Hepatocyte (in vitro differentiated cells): ENCODE measurements around the gene LPP. TPM values are rescaled to one million over a fixed set of nuclear protein-coding genes. Genes with fewer than 3 reads are reported as not detected.

Experiments used
- DNase-seq: peaks from one replicate; pipeline ENCODE4 v3.0.0-alpha.2; 2016; ENCODE audit warnings: low spot score
- H2AFZ ChIP-seq: fragments of 200-600 bp; sonication (generic); 2 replicates; pipeline ENCODE4 v1.6.0; 2016; ENCODE audit warnings: antibody characterized with exemption, mild to moderate bottlenecking
- H3K27ac ChIP-seq: fragments of 200-600 bp; sonication (generic); 2 replicates; pipeline ENCODE4 v1.5.1; 2016; ENCODE audit warnings: mild to moderate bottlenecking
- H3K27me3 ChIP-seq: fragments of 200-600 bp; sonication (generic); 2 replicates; pipeline ENCODE4 v1.6.1; 2016
- H3K36me3 ChIP-seq: fragments of 200-600 bp; sonication (generic); replicated peaks from 2 replicates; pipeline ENCODE4 v1.5.1; 2016; ENCODE audit warnings: low read depth; ENCODE audit not compliant: insufficient read depth
- H3K4me1 ChIP-seq: fragments of 200-600 bp; sonication (generic); 2 replicates; pipeline ENCODE4 v1.5.1; 2016; ENCODE audit warnings: mild to moderate bottlenecking, moderate library complexity; ENCODE audit not compliant: insufficient read depth
- H3K4me2 ChIP-seq: fragments of 200-600 bp; sonication (generic); 2 replicates; pipeline ENCODE4 v1.6.0; 2016
- H3K4me3 ChIP-seq: fragments of 200-600 bp; sonication (generic); 2 replicates; pipeline ENCODE4 v1.5.1; 2016; ENCODE audit warnings: mild to moderate bottlenecking
- H3K79me2 ChIP-seq: fragments of 200-600 bp; sonication (generic); 2 replicates; pipeline ENCODE4 v1.6.0; 2017; ENCODE audit warnings: mild to moderate bottlenecking
- H3K9me2 ChIP-seq: fragments of 200-600 bp; sonication (generic); replicated peaks from 2 replicates; pipeline ENCODE4 v1.6.0; 2017; ENCODE audit warnings: mild to moderate bottlenecking; ENCODE audit not compliant: insufficient read depth
- H3K9me3 ChIP-seq: fragments of 200-600 bp; sonication (generic); 2 replicates; pipeline ENCODE4 v1.5.1; 2016; ENCODE audit warnings: low read depth, mild to moderate bottlenecking
- H4K20me1 ChIP-seq: fragments of 200-600 bp; sonication (generic); 2 replicates; pipeline ENCODE4 v1.6.0; 2016; ENCODE audit warnings: mild to moderate bottlenecking; ENCODE audit not compliant: insufficient read depth, poor library complexity, severe bottlenecking
- CTCF ChIP-seq: fragments of 200-600 bp; sonication (generic); IDR thresholded peaks from 2 replicates; pipeline ENCODE4 v1.5.1; 2016; ENCODE audit warnings: antibody characterized with exemption, mild to moderate bottlenecking; ENCODE audit not compliant: poor library complexity
- EZH2 ChIP-seq: fragments of 200-600 bp; sonication (generic); IDR thresholded peaks from 2 replicates; pipeline ENCODE4 v1.6.1; 2016; ENCODE audit warnings: antibody characterized with exemption, mild to moderate bottlenecking, borderline replicate concordance
- EZH2phosphoT487 ChIP-seq: fragments of 200-600 bp; sonication (generic); IDR thresholded peaks from one replicate; pipeline ENCODE4 v1.6.1; 2018; ENCODE audit warnings: antibody characterized with exemption, mild to moderate bottlenecking, low read depth, moderate library complexity; ENCODE audit not compliant: unreplicated experiment, severe bottlenecking
- WGBS: methylation state at CpG from one replicate; pipeline ENCODE4 v1.1.6; 2016; ENCODE audit warnings: low lambda C conversion rate; ENCODE audit errors: missing lambda C conversion rate; 5-methylcytosine and 5-hydroxymethylcytosine counted together
- polyA plus RNA-seq: library from polyadenylated mRNA; unstranded; fragments of >200 nt; fragmentation: Nextera tagmentation; extraction: Ambion mirVana; gene quantifications from 2 replicates; pipeline ENCODE4 v1.2.1, GENCODE V29; 2016
- total RNA-seq: library from RNA; depleted of rRNA; stranded (reverse); fragments of >200 nt; gene quantifications from 2 replicates; pipeline ENCODE4 v1.2.3, GENCODE V29; 2014

LPP gene
- total and polyA plus RNA-seq, 2 experiments from 2014 or later, result 53.2 to 73.8 TPM

- TF ChIP-seq EZH2phosphoT487 (no peak), CTCF (no peak), EZH2 (no peak)
- Histone ChIP-seq H3K4me2 (no peak overlapping the region), H3K9me3 (no peaks in the 10 kb centered on the region), H3K27me3 (no peaks in the 10 kb centered on the region), H2AFZ (no peak overlapping the region), H3K79me2 (no peaks in the 10 kb centered on the region), H3K27ac (no peak overlapping the region), H3K9me2 (no peaks in the 10 kb centered on the region), H3K4me1 (no peaks in the 10 kb centered on the region), H3K4me3 (no peak overlapping the region), H3K36me3 (no peaks in the 10 kb centered on the region), H4K20me1 (no peaks in the 10 kb centered on the region)
- 75% methylated on average over 6 of the region's 6 CpGs for WGBS
- DNase-seq, result no peak
Observed at GRCh38 chr3:188901126-188901525, 747.2 kb downstream of the LPP start.

- H2AFZ ChIP-seq, result no peak overlapping the region
Observed at GRCh38 chr3:188901671-188902287, 747.8 kb downstream of the LPP start.

DNA sequence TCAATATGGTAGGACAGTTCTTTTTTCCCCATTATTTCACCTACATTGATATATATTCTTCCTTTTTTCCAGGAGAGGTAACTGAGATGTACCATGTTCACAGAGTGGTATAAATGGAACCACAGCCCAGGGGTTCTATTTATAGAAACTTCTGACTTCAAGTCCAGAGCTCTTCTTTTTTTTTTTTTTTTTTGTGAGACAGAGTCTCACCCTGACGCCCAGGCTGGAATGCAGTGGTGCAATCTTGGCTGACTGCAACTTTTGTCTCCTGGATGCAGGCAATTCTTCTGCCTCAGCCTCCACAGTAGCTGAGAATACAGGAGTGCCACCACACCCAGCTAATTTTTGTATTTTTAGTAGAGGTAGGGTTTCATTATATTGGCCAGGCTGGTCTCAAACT lies 750.7 kb downstream of the LPP start:
- Histone ChIP-seq H3K4me1 (no peaks in the 10 kb centered on the region), H3K9me3 (no peaks in the 10 kb centered on the region), H4K20me1 (no peaks in the 10 kb centered on the region), H3K9me2 (no peaks in the 10 kb centered on the region), H2AFZ (no peak overlapping the region), H3K36me3 (no peaks in the 10 kb centered on the region), H3K79me2 (no peaks in the 10 kb centered on the region), H3K4me2 (no peak overlapping the region), H3K27ac (no peak overlapping the region), H3K4me3 (no peak overlapping the region), H3K27me3 (no peaks in the 10 kb centered on the region)
- no peak for TF ChIP-seq EZH2
- WGBS, result 50% methylated on average over 1 of the region's 1 CpG
- DNase-seq, result peak; percentile 20

More at GRCh38 chr3:188901671-188902287, 747.8 kb downstream of the LPP start:
- Histone ChIP-seq H3K4me2 (no peak overlapping the region), H3K79me2 (no peaks in the 10 kb centered on the region), H4K20me1 (no peaks in the 10 kb centered on the region), H3K36me3 (no peaks in the 10 kb centered on the region), H3K27me3 (no peaks in the 10 kb centered on the region), H3K9me2 (no peaks in the 10 kb centered on the region), H3K4me3 (no peak overlapping the region), H3K27ac (no peak overlapping the region), H3K9me3 (no peaks in the 10 kb centered on the region), H3K4me1 (no peaks in the 10 kb centered on the region)
- 95% methylated on average over 4 of the region's 4 CpGs for WGBS
- TF ChIP-seq EZH2phosphoT487 (no peak), EZH2 (no peak), CTCF (no peak)
- DNase-seq, result no peak

- Histone ChIP-seq H3K4me2 (no peak overlapping the region), H3K27me3 (no peaks in the 10 kb centered on the region), H3K4me1 (no peaks in the 10 kb centered on the region), H3K9me2 (no peaks in the 10 kb centered on the region), H3K27ac (no peak overlapping the region), H3K4me3 (no peak overlapping the region), H2AFZ (no peak overlapping the region), H3K9me3 (no peaks in the 10 kb centered on the region), H3K36me3 (no peaks in the 10 kb centered on the region), H3K79me2 (no peaks in the 10 kb centered on the region), H4K20me1 (no peaks in the 10 kb centered on the region)
- no peak for DNase-seq
- TF ChIP-seq CTCF, result no peak
- TF ChIP-seq EZH2, result no peak
- TF ChIP-seq EZH2phosphoT487, result no peak
- 98% methylated on average over 2 of the region's 2 CpGs for WGBS
Observed at GRCh38 chr3:188905547-188905946, 751.6 kb downstream of the LPP start.
